DND-41 (cell line): ENCODE results near the gene TRIM7.
A peak's percentile ranks its signal among the peaks of the same experiment; 100 is the strongest.

Experiments
- ATAC-seq: fragments of 200-7000 bp; cut with Tn5 transposase; 3 replicates; pipeline ENCODE4 v1.9.1; 2021; ENCODE audit warnings: low read depth; ENCODE audit not compliant: insufficient read depth
- DNase-seq: peaks from one replicate; pipeline ENCODE4 v3.0.0-alpha.2; 2020
- H2AFZ ChIP-seq: 2 replicates; pipeline ENCODE4 v1.6.0; 2012; ENCODE audit warnings: low read depth, low read length
- H3K27ac ChIP-seq: 2 replicates; pipeline ENCODE4 v1.5.1; 2012; ENCODE audit warnings: low read length, inconsistent platforms
- H3K27me3 ChIP-seq: fragments of 200-600 bp; sonication (generic); 2 replicates; pipeline ENCODE4 v1.6.0; 2012; ENCODE audit warnings: low read length, mild to moderate bottlenecking, inconsistent platforms; ENCODE audit not compliant: insufficient read depth, poor library complexity
- H3K36me3 ChIP-seq: 2 replicates; pipeline ENCODE4 v1.5.1; 2012; ENCODE audit warnings: low read length, inconsistent platforms; ENCODE audit not compliant: insufficient read depth
- H3K4me1 ChIP-seq: 2 replicates; pipeline ENCODE4 v1.5.1; 2012; ENCODE audit warnings: mild to moderate bottlenecking, low read length; ENCODE audit not compliant: insufficient read depth
- H3K4me2 ChIP-seq: 2 replicates; pipeline ENCODE4 v1.6.0; 2012; ENCODE audit warnings: mild to moderate bottlenecking, moderate library complexity, low read length, inconsistent platforms; ENCODE audit not compliant: insufficient read depth
- H3K4me3 ChIP-seq, 2 experiments: fragments of 200-600 bp in 1 of 2; shearing (Covaris generic) in 1 of 2; 2 replicates each; pipeline ENCODE4 v1.5.1; 2012 to 2016; ENCODE audit warnings: inconsistent platforms in 2 of 2, low read length in 2 of 2, mild to moderate bottlenecking in 2 of 2, low read depth in 1 of 2, moderate library complexity in 1 of 2
- H3K79me2 ChIP-seq: 2 replicates; pipeline ENCODE4 v1.6.0; 2012; ENCODE audit warnings: low read length, inconsistent platforms; ENCODE audit not compliant: insufficient read depth
- H3K9ac ChIP-seq: 2 replicates; pipeline ENCODE4 v1.6.0; 2012; ENCODE audit warnings: low read depth, mild to moderate bottlenecking, inconsistent platforms, low read length, moderate library complexity
- H3K9me3 ChIP-seq: 2 replicates; pipeline ENCODE4 v1.5.1; 2012; ENCODE audit warnings: low read length, moderate library complexity, mild to moderate bottlenecking, inconsistent platforms; ENCODE audit not compliant: insufficient read depth, severe bottlenecking
- H4K20me1 ChIP-seq: 2 replicates; pipeline ENCODE4 v1.6.0; 2012; ENCODE audit warnings: low read length; ENCODE audit not compliant: insufficient read depth
- CTCF ChIP-seq: IDR thresholded peaks from 2 replicates; pipeline ENCODE4 v1.5.1; 2012; ENCODE audit warnings: borderline replicate concordance, low read length, moderate library complexity, mild to moderate bottlenecking; ENCODE audit not compliant: poor library complexity, severe bottlenecking; ENCODE audit errors: extremely low read depth
- EZH2 ChIP-seq: IDR thresholded peaks from 3 replicates; pipeline ENCODE4 v1.6.1; 2012; ENCODE audit warnings: borderline replicate concordance, low read depth, mild to moderate bottlenecking, moderate library complexity, low read length, inconsistent platforms; ENCODE audit not compliant: severe bottlenecking

Gene TRIM7

GRCh38 chr5:181231432-181231831, 26.4 kb upstream of the TRIM7 start:
- Histone ChIP-seq H3K36me3 (peaks cover 69% of the 10 kb centered on the region), H3K4me1 (no peaks in the 10 kb centered on the region), H3K4me3 (no peak overlapping the region), H3K27ac (no peak overlapping the region), H2AFZ (no peak overlapping the region), H4K20me1 (peaks cover 5% of the 10 kb centered on the region; the same call in 1 of the 2 replicates), H3K4me2 (no peak overlapping the region), H3K27me3 (no peaks in the 10 kb centered on the region), H3K79me2 (peaks cover 18% of the 10 kb centered on the region), H3K9ac (no peak overlapping the region), H3K9me3 (no peaks in the 10 kb centered on the region)
- ATAC-seq (no peak), DNase-seq (no peak)
- no peak for TF ChIP-seq CTCF
- no peak for TF ChIP-seq EZH2

- Histone ChIP-seq H3K36me3 (peaks cover 61% of the 10 kb centered on the region), H3K27ac (no peak overlapping the region), H3K9ac (no peak overlapping the region), H3K79me2 (peaks cover 24% of the 10 kb centered on the region), H3K4me2 (no peak overlapping the region), H3K4me3 (no peak overlapping the region), H3K9me3 (no peaks in the 10 kb centered on the region), H3K4me1 (peaks cover 7% of the 10 kb centered on the region), H2AFZ (no peak overlapping the region), H3K27me3 (no peaks in the 10 kb centered on the region), H4K20me1 (peaks cover 5% of the 10 kb centered on the region; the same call in 1 of the 2 replicates)
- no peak for TF ChIP-seq EZH2
- TF ChIP-seq CTCF, result no peak
- DNase-seq (peak; percentile 29), ATAC-seq (0 out of 3 replicates have a peak, but pooled peaks have one; percentile 6)
Measured at GRCh38 chr5:181230551-181230950, 25.6 kb upstream of the TRIM7 start.

GRCh38 chr5:181229996-181230395, 25.0 kb upstream of the TRIM7 start:
- H3K27ac ChIP-seq, result no peak overlapping the region
- H4K20me1 ChIP-seq, result peaks cover 5% of the 10 kb centered on the region; the same call in 1 of the 2 replicates
- H3K4me2 ChIP-seq, result no peak overlapping the region
- H3K9ac ChIP-seq, result no peak overlapping the region
- no peak for TF ChIP-seq EZH2
- peaks cover 30% of the 10 kb centered on the region for H3K79me2 ChIP-seq
- H2AFZ ChIP-seq, result no peak overlapping the region
- no peak for DNase-seq
- peaks cover 55% of the 10 kb centered on the region for H3K36me3 ChIP-seq
- no peaks in the 10 kb centered on the region for H3K27me3 ChIP-seq
- H3K4me3 ChIP-seq, result no peak overlapping the region
- no peaks in the 10 kb centered on the region for H3K9me3 ChIP-seq
- H3K4me1 ChIP-seq, result peaks cover 12% of the 10 kb centered on the region
- ATAC-seq, result no peak

GRCh38 chr5:181224390-181225229, 19.6 kb upstream of the TRIM7 start:
- no peak for ATAC-seq
- Histone ChIP-seq H2AFZ (peak overlapping the region; percentile 80), H3K27me3 (no peaks in the 10 kb centered on the region), H3K27ac (peak overlapping the region; percentile 88), H3K9ac (peak overlapping the region; percentile 79), H3K79me2 (peaks cover 44% of the 10 kb centered on the region), H3K9me3 (no peaks in the 10 kb centered on the region), H3K4me2 (peak overlapping the region; percentile 98), H3K4me3 (peak overlapping the region; percentile 50 to 85; a peak in 3 of 4 replicates), H4K20me1 (no peaks in the 10 kb centered on the region; the same call in 1 of the 2 replicates), H3K36me3 (peaks cover 22% of the 10 kb centered on the region), H3K4me1 (peaks cover 41% of the 10 kb centered on the region)
- peak; percentile 38 for DNase-seq
- no peak for TF ChIP-seq EZH2
- no peak for TF ChIP-seq CTCF
